22Rv1 (cell line): ENCODE measurements around the gene TCIRG1.

Experiments used
- H3K27ac ChIP-seq: fragments of 450-650 bp; 2 replicates; pipeline ENCODE4 v1.5.1; 2017
- ZFX ChIP-seq: fragments of 450-650 bp; IDR thresholded peaks from 2 replicates; pipeline ENCODE4 v1.6.1; 2017; ENCODE audit warnings: antibody characterized with exemption, borderline replicate concordance
- TF ChIP-seq, protein P1 (sequence below): fragments of 450-650 bp; IDR thresholded peaks from 2 replicates; pipeline ENCODE4 v1.5.1; 2017; ENCODE audit warnings: mild to moderate bottlenecking

Gene TCIRG1

DNA sequence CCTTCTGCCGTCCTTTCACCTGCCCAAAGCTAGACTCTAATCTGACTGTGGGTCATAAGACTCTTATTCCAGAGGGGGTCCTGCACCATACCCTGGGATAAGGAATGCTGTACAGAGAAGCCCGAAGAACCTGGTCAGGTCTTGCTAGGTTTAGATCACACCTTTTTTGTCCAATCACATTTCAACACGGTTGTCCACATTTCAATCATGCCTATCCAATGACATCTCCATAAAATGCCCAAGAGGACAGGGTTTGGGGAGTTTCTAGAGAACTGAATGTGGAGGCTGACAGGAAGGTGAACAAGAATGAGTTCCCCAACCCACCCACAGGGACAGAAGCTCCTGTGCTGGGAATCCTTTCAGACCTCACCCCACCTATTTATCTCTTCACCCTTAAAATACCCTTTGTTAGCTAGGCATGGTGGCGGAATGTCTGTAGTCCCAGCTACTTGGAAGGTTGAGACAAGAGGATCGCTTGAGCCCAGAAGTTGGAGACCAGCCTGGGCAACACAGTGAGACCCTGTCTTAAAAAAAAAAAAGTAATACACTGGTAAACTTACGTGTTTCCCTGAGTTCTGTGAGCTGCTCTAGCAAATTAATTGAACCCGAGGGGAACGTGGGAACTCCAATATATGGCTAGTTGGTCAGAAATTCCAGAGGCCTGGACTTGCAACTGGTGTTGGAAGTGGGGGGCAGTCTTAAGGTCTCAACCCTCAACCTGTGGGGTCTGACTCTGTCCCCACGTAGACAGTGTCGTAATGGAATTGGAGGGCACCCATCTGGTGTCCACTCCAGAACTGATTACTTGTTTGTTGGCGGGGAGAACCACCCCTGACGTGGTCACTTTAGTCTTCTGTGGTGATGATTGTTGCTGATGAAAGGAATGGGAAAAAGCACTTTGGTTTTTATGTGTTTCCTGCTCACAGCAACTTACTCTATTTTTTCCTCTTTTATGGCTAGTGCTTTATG, 17.8 kb downstream of the TCIRG1 start:
- H3K27ac ChIP-seq = no peak overlapping the region

DNA sequence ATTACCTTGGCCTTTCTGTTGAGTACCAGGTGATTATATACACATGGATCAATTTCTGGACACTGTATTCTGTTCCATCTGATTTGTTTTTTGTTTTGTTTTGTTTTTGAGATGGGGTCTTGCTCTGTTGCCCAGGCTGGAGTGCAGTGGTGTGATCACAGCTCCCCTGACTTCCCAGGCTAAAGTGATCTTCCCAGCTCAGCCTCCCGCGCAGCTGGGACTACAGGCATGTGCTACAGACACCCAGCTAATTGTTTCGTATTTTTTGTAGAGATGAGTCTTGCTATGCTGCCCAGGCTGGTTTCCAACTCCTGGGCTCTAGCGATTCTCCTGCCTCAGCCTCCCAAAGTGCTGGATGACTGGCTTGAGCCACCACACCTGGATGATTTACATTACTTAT, 19.0 kb downstream of the TCIRG1 start:
- TF ChIP-seq, protein P1, sequence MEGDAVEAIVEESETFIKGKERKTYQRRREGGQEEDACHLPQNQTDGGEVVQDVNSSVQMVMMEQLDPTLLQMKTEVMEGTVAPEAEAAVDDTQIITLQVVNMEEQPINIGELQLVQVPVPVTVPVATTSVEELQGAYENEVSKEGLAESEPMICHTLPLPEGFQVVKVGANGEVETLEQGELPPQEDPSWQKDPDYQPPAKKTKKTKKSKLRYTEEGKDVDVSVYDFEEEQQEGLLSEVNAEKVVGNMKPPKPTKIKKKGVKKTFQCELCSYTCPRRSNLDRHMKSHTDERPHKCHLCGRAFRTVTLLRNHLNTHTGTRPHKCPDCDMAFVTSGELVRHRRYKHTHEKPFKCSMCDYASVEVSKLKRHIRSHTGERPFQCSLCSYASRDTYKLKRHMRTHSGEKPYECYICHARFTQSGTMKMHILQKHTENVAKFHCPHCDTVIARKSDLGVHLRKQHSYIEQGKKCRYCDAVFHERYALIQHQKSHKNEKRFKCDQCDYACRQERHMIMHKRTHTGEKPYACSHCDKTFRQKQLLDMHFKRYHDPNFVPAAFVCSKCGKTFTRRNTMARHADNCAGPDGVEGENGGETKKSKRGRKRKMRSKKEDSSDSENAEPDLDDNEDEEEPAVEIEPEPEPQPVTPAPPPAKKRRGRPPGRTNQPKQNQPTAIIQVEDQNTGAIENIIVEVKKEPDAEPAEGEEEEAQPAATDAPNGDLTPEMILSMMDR = no peak
- TF ChIP-seq ZFX = no peak
- H3K27ac ChIP-seq = no peak overlapping the region

More for the DNA sequence above, 17.8 kb downstream of the TCIRG1 start:
- TF ChIP-seq, protein P1 = no peak
- TF ChIP-seq ZFX = no peak

DNA sequence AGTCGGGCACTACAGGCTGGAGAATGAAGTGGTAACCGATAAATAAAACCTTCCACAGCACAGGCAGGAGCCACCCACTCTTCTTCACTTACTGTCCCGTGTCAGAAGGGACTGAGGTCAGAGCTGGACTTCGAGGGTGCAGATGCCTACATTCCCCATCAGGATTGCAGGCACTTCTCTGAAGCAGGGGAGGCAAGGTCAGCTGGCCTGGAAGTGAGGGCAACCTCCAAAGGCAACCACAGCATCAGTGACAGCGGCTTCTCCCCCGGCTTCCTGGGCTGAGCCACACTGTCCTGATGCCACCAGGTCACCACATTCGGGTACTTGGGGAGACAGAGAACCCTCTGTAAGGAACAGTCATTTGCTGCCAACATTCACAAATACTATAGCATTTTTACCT, 22.7 kb downstream of the TCIRG1 start:
- TF ChIP-seq, protein P1 = no peak
- no peak for TF ChIP-seq ZFX
- no peak overlapping the region for H3K27ac ChIP-seq

DNA sequence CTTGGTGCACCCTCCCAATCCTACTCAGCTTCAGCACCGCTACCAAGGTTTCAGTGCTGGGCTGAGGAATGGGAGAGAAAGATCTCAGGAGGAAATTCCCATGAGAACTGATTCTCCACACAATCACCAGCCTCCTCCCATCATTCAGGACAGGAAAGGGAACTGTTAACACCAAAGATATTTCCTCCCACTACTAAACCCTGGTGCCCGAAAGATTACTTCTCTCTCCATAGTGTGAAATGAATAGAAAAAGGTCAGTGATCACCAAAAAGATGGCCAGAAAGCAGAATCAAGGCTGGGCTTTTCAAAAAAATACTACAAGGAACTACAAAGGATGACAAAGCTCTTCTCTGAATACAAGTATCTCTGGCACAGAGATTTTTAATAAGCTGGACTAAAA, 26.1 kb downstream of the TCIRG1 start:
- no peak for TF ChIP-seq ZFX
- TF ChIP-seq, protein P1 = no peak
- no peak overlapping the region for H3K27ac ChIP-seq

DNA sequence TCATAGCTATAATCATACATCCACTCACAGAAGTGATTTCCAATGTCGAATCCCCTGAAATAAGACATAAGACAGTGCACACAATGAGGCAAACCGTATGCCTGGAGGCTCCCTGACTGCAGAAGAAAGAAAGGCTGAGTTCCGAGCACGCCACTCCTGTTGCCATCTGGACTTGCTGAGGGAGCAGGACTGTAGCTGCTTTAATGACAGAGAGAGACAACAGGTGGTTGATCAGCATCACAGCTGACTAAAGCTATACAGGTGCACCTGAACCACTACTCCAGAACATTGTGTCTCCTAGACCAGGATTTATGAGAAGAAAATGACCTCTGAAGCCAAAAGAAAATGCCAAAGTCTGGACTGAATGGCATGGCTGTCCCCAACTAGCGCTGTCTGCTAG, 27.0 kb downstream of the TCIRG1 start:
- TF ChIP-seq, protein P1 = no peak
- no peak for TF ChIP-seq ZFX
- H3K27ac ChIP-seq = no peak overlapping the region

DNA sequence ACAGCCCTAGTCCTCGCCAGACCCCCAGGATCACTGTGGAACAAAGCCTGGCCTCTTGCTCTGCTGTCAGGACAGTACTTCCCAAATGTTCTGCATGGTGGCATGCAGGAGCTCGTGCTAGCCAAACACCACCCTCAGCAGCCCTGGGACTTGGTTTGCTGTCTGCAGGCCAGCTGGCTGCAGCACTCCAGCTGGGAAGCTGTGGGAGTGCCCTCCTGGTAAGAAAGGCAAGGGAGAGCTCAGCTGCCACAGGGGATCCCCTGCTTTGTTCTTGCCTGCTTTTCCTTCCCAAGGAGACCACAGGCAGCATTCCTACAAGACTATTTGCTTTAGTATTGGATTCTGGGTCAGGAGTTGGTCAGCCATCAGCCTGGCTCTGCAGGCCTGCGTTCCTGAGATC, 27.9 kb downstream of the TCIRG1 start:
- TF ChIP-seq ZFX = no peak
- TF ChIP-seq, protein P1 = no peak
- no peak overlapping the region for H3K27ac ChIP-seq

DNA sequence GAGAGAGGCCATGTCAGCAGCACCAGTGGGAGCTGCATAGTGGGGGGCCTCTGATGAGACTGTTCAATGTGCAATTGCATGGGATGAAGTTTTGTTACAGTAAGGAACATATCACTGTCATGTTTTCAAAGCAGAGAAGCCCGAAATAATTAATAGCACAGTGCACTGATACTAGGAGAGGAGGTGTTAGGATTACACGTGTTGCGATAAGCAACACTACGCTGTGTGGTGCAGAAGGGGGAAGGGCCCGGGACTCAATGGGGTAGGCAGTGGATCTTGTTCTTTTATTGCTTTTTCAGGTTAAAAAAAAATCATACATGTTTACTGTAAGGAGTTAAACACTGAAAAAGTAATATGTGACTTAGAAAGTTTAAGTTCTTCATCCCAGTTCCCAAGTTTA, 29.2 kb downstream of the TCIRG1 start:
- no peak overlapping the region for H3K27ac ChIP-seq
- TF ChIP-seq ZFX = no peak
- TF ChIP-seq, protein P1 = no peak
